ENCODE results near the gene ACVR1B.
A peak's percentile ranks its signal among the peaks of the same experiment; 100 is the strongest.

Gene ACVR1B

GRCh38 chr12:51917746-51918453, 33.6 kb upstream of the ACVR1B start:
- no peak for DNase-seq

GRCh38 chr12:51920046-51920445, 31.5 kb upstream of the ACVR1B start:
- no peak for DNase-seq

GRCh38 chr12:51921017-51921725, 30.3 kb upstream of the ACVR1B start:
- DNase-seq: no peak

DNA sequence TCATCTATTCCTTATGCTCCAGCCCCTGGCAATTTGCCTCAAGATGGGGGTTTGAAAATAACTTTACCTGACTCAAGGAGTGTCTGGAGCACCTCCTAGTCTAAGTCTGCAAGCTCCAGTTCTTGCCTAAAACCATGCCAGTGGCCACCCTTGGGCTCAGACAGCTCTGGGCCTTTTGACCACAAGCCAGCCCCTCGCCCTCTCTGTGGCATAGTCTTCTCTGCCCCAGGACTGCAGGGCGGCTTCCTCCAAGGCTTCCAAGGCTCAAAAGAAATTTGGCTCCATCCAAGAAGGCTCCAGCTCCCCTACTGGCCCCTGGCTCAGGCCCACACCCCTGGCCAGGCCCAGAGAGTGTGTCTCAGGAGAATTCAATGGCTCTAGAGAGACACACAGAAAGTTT, 29.4 kb upstream of the ACVR1B start:
- DNase-seq: no peak

- DNase-seq: peak; percentile 85
These were observed 28.6 kb upstream of the ACVR1B start for GRCh38 chr12:51922762-51923505.

- DNase-seq: peak; percentile 21
These were observed 27.8 kb upstream of the ACVR1B start for GRCh38 chr12:51923506-51924365.

DNA sequence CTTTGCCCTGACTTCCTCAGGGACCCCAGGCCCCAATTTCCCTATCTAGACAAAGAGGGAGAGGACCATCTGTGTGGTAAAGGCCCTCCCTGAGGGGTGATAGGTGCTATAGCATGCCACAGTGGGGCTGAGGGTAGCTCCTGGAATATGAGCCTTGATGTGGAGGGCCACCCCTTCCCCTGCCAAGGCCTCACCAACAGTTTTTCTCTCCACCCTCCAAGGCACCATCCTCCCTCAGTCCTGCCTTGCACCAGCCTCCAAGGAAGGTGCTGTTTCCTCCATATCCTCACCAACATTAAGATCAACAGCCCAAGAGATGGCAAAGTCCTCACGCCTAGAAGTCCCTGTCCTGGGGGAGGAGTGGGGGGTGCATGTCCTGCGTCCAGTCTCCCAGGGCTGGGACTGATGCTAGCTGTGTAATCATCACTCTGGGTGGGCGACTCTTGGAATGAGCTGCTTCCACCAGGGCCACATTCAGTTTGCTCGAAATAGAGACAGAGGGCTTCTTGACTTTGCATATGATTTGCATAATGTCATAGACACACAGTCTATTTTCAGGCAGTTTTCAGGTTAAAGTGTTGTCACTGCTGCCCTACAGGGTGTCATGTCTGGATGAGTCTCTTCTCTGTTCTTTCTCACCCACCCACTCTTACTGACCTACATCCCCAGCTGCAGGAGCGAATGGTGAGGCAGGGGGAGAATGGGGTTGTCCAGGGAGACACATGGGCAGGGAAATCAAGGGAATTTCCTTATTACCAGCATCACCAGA, 26.8 kb upstream of the ACVR1B start:
- DNase-seq: no peak

- no peak for DNase-seq
These were observed 26.0 kb upstream of the ACVR1B start for GRCh38 chr12:51925346-51926063.

- DNase-seq: no peak
These were observed 25.4 kb upstream of the ACVR1B start for GRCh38 chr12:51926064-51926632.

DNA sequence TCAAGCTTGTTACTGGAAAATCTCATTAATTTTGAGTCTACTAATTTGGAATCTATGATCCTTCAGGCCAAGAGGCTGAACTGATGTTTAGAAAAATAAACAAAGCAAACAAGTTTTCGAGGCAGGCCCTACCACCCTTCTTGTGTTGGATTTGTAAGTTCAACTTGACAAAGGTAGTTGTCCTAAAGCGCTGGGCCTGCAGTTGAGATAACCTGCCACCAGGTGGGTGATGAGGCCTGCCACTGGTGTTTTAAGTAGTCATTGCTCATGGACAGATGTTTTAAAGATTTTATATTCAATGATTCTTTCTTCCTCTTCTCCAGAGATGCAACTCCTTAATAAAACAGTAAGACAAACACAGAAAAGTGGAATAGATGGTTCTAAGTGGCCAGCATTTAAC, 24.8 kb upstream of the ACVR1B start:
- peak; percentile 28 for DNase-seq

GRCh38 chr12:51932218-51933076, 19.1 kb upstream of the ACVR1B start:
- no peak for DNase-seq

GRCh38 chr12:51934080-51934479, 17.4 kb upstream of the ACVR1B start:
- no peak for DNase-seq

DNA sequence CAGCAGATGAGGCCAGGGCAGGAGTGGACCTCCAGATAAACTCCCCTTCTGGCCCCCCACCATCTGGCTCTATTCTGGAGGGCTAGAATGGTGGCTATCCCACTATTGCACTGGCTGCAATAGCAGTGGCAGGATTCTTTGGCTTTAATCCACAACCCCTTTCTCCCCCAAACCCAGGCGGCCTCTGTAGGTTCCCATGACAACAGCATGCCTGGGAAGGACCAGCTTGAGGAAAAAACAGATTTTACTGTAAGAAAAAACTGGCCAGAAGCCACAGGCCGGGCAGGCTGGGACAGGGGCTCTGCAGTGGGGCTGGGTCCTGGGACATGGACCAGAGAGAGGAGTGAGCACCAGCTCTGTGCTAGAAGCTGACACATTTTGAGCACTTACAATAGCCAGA, 13.6 kb upstream of the ACVR1B start:
- no peak for DNase-seq

DNA sequence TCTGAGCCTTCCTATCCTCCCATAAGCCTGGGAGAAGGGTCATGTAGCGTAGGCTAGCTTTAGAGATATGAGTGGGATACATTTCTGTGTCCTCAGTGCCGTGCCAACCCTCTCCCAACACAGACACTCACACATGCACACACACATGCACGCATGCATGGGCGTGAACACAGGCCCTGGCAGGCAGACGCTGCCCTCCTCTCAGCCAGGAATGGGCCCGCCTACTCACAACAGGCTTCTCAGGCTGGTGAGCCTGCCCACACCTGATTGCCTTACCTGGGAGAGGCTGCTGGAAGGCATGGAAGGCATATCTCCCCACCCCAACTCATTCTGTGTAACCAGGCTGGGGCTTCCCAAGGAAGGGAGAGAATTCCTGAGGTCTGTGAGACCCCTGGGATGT, 12.8 kb upstream of the ACVR1B start:
- no peak for DNase-seq

GRCh38 chr12:51941011-51941581, 10.4 kb upstream of the ACVR1B start:
- peak; percentile 34 for DNase-seq

DNA sequence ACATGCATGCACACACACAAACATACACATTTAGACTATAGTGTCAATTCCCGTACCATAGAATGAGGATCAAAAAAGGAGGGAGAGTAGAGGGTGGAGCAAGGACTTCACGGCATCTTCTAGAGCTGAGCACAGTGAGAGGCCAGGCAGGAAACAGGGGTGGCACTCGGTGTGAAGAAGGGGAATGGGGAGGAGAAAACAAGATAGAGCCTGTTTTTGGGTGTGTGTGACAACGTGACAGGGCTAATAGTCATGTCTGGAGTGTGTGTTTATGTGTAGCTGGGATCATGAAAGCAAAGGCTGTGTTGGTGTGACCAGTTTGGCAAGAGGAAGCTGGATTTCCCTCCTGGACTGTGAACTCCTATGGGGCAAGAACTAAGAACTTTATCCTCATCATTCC, 9.9 kb upstream of the ACVR1B start:
- DNase-seq: no peak

DNA sequence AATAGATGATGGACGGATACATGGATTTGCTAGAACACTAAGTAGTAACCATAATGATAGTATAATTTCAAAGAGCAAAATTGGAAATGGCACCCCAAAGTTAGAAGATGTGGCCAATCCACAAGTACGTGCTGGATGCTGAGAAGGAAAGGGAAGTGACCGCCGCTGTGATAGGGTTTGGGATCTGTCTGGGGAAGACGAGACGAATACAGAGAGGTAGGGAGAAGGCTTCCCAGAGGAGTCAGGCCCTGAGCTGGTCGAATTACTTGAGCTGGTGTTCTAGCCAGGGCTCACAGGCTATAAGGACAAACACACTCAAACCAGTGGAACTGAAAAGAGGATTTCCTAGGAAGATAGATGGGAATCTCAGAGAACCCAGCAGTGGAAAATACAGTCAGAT, 9.4 kb upstream of the ACVR1B start:
- no peak for DNase-seq

- DNase-seq: no peak
These were observed 8.9 kb upstream of the ACVR1B start for GRCh38 chr12:51942501-51943000.

GRCh38 chr12:51943346-51943745, 8.2 kb upstream of the ACVR1B start:
- DNase-seq: no peak
